G401 (cell line): ENCODE results near the gene EDAR. TPM values are rescaled to one million over a fixed set of nuclear protein-coding genes. Genes with fewer than 3 reads are reported as not detected.

Experiments used
- DNase-seq: peaks from one replicate; pipeline ENCODE4 v3.0.0-alpha.2; 2015; ENCODE audit warnings: low spot score
- in situ Hi-C: cut with HindIII; loops from 2 replicates; pipeline ENCODE4 v1.10.0; 2016; ENCODE audit warnings: low sequenced_read_pairs, mixed read lengths
- total RNA-seq: library from RNA; depleted of rRNA; stranded (reverse); fragments of >200 nt; shearing (Covaris generic); gene quantifications from 2 replicates; pipeline ENCODE4 v1.2.3, GENCODE V29; 2014

The EDAR gene
- total RNA-seq, 1 experiment from 2014 or later, result not detected

DNA sequence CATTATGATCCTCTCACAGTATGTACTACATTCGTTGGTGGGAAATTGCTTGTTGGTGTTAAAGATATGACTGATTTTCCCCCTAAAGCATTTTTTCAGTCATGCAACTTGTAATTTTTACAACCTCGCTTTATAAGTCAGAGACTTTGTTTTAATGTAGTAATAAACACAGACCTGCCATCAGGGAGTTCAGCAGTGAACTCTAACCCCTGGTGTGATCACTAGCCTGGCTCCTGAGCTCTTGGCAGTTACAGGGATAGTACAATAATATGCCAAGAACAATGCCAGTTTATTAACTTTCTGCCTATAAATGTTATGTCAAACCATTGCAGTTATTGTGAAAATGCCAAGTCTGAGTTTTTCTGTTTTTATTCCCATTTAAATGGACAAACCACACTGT, 93.8 kb downstream of the EDAR start:
- no peak for DNase-seq
- in situ Hi-C loops, result no loop called here

DNA sequence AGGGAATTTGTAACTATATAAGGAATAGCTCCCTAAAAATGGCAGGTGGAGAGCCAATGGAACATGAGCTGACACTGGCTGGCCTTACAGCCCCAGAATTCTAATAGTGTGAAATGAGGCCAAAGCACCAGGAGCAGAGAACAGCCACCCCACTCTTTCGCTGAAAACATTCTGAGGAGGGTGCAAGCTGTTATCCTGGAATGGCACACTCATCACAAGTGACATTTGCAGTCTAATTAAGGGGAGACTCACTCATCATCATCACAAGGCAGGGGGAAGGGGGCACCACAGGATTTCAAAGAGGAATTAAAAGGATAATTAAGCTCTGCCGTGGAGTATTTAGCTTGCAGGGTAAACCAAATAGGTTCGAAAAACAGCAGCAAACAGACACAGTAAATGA, 94.3 kb downstream of the EDAR start:
- DNase-seq, result no peak
- in situ Hi-C loops, result no loop called here

DNA sequence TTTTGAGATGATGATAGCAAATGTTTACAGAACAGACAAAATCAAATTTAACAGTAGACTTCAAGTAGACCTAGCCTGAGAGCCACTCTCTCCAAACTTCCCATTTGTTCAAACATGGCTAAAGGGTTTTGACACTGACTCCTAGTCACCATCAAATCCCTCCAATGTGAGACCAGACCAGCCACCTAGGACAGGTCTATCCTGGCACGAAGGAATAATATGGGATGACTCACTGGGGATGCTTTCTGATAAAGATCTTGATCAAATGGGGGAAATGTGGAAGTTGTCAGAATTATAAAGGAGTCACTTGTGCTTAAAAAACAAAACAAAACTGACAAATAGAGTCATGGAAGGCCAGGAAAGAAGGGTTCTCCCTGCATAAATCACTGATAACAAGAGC, 95.7 kb downstream of the EDAR start:
- in situ Hi-C loops, result no loop called here
- DNase-seq, result no peak

DNA sequence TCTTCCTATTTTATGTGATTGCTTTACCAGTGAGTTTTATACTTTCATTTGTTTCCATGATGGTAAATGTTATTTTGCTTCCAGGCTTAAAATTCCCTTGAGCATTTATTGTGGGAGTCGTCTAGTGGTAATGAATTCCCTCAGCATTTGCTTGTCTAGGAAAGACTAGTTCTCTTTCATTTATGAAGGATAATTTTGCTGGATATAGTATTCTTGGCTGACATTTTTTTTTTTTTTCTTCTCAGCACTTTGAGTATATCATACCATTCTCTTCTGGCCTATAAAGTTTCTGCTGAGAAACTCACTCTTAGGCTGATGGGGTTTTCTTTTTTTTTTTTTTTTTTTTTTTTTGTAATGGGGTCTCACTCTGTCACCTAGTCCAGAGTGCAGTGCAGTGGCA, 99.1 kb downstream of the EDAR start:
- in situ Hi-C loops, result no loop called here
- no peak for DNase-seq

DNA sequence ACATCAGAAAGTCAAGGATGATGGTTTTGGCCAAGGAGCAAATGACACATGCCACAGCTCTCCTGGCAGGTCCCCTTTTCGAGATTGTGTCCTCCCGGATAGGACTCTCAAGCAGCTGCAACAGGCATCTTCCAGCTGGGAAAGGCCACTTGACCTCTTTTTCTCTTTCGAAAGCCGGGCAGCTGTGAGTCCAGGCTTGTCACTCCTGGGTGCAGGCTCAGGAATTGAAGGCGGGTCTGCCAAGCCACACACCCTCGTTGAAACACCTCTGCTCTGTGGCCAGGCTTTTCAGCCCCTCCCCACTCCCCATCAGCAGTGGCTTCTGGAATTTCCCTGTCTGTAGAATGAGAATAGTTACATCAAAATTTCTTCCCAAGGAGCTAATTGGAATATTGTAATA, 104.4 kb downstream of the EDAR start:
- in situ Hi-C loops, result no loop called here
- DNase-seq, result no peak

DNA sequence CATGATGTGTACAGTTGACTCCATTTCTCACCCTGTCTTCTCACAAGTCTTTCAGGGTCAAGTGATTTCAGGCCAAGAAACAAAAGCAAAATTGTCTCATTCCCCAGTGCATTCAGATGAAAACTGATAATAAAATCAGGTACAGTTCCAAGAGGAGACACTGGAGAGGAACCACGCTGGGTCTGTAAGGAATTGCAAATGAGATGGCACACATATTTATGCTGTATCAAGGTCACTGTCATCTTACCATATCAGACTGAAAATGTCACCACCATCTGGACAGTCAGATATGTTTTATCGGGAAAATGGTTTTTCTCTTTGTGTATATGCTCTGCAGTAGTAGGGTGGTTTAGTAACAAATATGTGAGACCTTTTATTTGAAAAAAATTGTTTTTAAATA, 110.7 kb downstream of the EDAR start:
- peak; percentile 65 for DNase-seq
- in situ Hi-C loops, result no loop called here

DNA sequence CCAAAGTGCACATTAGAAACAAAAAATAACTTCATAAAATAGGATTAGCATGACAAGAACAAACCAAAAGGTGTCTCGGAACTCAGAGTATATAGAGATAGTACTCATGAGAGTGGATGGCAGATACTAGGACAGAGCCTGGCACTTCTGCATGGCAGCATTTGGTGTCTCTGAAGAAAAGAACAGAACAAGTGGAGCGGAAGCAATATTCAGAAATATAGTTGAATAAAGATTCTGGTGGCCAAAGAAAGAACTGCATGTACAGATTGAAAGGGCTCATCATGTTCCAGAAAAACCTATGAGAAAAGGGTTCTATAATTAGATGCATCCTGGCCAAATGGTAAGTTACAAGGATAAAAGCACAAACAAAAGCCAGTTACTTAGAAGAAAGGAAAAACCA, 111.5 kb downstream of the EDAR start:
- in situ Hi-C loops, result no loop called here
- peak; percentile 33 for DNase-seq

DNA sequence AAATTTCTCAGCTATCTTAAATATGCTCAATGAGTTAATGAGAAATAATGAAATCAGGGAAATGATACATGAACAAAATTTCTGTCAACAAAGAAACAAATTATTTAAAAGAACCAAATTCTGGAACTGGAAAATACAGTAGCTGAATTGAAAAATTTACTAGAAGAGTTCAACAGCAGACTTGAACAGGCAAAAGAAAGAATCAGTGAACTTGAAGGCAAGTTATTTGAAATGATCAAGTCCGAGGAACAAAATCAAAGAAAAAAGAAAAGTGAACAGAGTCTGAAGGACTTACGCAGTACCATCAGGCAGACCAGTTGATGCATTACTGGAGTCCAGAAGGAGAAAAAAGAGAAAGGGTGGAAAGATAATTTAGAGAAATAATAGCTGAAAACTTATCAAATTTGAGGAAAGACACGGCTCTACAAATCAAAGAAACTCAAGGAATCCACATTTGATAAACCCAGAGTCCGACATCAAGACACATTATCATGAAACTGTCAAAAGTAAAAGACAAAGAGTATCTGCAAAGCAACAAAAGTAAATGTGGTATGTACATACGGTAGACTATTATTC, 118.9 kb downstream of the EDAR start:
- in situ Hi-C loops, result no loop called here

DNA sequence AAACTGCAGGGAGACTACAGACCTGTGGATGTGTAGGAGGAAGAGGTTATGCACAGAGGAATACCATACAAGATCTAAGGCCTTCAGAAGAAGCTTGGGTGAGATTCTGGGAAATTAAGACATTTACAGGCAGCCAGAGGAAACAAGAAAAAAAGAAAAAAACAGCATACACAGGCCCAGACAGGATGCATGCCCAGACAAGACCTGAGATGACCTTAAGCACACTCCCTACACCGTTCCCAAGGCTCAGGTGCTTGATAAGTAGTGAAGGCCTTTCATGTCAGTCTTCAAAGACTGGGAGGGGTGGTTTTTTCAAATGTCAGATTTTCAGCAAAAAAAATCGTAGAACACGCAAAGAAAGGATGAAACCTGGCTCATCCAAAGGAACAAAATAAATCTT, 119.5 kb downstream of the EDAR start:
- in situ Hi-C loops, result no loop called here

More for the DNA sequence above, 118.9 kb downstream of the EDAR start:
- no peak for DNase-seq

DNA sequence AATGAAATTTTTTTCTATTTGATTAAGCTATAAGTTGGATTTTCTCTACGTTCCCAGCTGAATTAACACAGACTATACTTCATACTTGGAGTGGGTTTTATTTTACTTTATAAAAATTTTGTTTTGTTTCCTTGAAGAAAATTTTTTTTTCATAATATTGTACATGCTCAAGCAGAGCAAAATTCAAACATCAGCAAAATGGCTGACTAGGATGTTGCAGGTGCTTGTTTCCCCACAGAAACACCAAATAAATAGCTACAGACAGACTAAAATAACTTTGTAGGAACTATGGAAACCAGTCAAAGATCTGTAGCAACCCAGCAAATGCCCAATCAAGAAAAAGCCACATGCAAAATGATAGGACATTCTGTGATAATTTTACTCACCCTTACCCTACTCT, 120.1 kb downstream of the EDAR start:
- DNase-seq, result no peak
- in situ Hi-C loops, result no loop called here

More for the DNA sequence above, 119.5 kb downstream of the EDAR start:
- DNase-seq, result no peak

DNA sequence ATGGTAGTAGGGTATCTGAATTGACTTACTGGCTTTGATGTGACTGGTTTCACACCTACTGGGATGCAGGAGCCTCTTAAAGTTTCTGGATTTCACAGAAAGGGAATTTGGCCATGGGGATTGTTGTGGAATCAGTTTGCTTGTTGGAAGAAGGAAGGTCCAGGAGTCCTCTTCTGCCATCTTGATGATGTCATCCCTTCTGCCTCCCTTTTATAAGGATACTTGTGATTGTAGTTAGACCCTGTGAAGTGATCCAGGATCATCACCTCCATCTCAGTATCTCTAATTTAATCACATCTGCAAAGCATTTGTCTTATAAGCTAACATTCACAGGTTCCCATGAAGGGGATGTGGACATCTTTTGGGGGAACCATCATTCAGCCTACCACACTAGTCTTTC, 123.0 kb downstream of the EDAR start:
- in situ Hi-C loops, result no loop called here
- DNase-seq, result no peak

DNA sequence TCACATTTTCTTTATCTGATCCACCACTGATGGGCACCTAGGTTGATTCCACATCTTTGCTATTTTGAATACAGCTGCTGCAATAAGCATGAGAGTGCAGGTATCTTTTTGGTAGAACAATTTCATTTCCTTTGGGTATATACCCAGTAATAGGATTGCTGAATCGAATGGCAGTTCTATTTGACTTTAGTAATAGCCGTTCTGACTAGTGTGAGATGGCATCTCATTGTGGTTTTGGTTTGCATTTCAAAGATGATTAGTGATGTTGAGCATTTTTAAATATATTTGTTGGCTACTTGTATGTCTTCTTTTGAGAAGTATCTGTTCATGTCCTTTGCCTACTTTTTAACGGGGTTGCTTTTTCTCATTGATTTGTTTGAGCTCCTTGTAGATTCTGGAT, 130.1 kb downstream of the EDAR start:
- no peak for DNase-seq
- in situ Hi-C loops, result no loop called here

DNA sequence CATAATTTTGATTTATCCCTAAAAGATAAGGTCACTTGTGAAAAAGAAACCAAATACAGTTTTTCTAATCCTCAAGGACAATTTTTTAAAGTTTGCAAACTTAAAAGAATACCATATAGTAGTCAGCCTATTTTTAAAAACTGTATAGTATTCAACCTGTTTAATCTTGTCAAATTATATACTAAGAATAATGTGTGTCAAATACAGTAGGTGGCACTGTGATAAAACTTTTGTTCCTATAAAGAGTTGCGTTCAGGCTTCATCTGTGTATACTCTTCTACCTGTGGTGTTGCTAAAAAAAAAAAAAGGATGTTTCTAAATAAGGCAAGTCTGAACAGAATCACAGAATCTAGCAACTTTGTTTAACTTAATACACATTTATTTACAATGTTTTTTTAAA, 133.8 kb downstream of the EDAR start:
- in situ Hi-C loops, result no loop called here
- DNase-seq, result peak; percentile 8

DNA sequence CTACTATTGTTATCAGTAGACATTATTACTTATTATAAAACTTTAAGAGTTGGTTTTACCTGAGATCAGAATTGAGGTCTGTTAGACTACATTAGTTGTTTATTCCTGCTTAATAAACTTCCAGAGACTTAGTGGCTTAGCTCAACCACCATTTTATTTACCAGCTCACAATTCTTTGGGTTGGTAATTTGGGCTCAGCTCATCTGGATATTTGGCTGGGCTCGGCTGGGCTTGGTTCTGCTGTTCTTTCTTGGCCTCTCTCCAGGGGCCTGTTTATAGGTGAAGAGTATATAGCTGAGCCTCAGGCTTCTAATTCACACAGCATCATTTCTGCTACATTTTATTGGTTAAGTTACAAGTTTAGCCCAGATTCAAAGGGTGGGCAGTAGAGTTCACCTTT, 134.5 kb downstream of the EDAR start:
- in situ Hi-C loops, result no loop called here
- no peak for DNase-seq

DNA sequence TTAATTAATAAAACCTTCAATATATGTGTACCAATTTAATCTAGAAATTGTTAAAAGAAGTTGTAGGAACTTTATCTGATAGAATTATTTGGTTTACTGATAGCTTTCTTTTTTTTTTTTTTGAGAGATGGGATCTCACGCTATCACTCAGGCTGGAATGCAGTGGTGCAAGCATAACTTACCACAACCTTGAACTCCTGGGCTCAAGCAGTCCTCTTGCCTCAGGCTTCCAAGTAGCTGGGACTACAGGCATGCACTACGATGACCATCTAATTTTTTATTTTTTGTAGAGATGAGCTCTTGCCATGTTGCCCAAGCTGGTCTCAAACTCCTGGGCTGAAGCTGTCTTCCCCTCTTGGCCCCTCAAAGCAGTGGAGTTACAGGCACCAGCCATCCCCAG, 135.6 kb downstream of the EDAR start:
- in situ Hi-C loops, result no loop called here
- no peak for DNase-seq

DNA sequence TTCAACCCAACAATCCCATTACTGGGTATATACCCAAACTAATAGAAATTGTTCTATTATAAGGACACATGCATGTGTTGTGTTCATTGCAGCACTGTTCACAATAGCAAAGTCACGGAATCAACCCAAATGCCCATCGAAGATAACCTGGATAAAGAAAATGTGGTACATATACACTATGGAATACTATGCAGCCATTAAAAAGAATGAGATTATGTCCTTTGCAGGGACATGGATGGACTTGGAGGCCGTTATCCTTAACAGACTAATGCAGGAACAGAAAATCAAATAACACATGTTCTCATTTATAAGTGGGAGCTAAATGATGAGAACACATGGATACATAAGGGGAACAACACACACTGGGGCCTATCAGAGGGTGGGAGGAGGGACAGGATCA, 136.6 kb downstream of the EDAR start:
- in situ Hi-C loops, result no loop called here
- DNase-seq, result no peak

DNA sequence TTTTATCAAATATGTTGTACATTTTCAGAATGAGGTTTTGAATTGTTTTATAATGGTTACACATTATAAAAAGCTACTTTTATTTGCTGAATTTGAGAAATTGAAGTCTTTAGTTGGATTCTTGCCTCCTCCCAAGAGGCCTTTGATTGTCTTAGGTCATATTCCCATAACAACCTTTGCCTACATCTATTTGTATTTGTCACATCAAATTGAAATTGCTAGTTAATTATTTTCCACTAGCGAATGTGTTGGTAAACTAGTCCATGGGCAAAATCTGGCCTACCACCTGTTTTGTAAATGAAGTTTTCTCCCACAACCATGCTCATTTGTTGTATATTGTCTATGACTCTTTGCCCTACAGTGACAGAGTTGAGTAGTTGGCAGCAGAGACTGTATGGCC, 142.0 kb downstream of the EDAR start:
- in situ Hi-C loops, result no loop called here
- DNase-seq, result no peak

DNA sequence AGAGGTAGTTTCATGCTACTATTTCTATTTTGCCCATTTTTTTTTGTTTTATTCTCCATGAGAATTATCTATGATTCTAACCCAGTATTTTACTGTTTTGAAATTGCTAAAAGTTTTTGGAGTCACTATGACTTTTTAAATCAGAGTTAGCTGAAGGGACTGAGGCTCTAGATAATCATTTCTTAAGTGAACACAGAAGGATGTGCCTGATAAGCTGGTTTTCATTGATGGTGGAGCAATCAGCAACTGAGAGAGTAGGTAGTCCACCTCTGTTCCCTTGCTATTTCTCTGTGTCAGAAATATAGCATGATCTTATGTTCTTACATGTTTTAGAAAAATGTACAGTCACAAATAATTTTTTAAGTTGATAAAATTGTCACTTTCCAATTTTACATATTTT, 143.1 kb downstream of the EDAR start:
- in situ Hi-C loops, result no loop called here
- DNase-seq, result no peak
